NCI-H774 (cell line): ENCODE data around the gene NOL11.
"Not testable (repeated sequence)": the region's sequence is repeated elsewhere in the genome, so short reads cannot be mapped to it uniquely, and the experiment has no call there.

Experiments used
- DNase-seq: peaks from one replicate; lab custom pipeline; 2025; lab: John Stamatoyannopoulos, UW

NOL11 gene

DNA sequence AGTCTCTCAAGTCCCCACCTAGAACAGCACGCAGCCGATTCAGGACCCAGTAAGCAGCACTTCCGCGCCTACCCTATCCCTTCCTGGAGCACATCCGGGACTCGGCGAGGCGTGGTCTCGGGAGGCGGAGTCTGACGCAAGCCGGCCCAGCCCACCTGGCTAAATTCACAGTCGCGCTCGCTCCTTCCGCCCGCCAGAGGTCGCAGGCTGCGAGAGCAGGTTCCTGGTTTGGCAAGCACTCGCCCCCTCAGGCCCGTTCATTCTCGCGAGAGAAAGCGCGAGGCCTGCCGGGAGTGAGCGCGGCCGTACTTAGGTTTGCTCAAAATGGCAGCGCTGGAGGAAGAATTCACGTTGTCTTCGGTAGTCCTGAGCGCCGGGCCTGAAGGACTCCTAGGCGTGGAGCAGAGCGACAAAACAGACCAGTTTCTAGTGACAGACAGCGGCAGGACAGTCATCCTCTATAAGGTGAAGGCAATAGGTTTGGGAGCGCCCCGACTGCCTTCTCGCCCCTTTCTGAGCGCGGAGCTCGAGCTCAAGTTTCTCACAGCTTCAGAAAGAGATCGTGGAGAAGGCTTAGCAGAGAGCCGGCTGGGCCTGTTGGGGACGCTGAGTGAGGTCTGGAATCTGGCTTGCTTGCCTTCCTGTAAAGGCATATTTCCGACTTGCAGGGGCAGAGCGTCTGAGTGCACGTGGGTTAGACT, at the start of gene NOL11:
TSS of gene NOL11 (plus strand) at position 313 of the 701 bp plus-strand sequence. CDS start at position 325, 12 bp downstream.
- peak; percentile 100 for DNase-seq

GRCh38 chr17:67671493-67671892, 46.2 kb upstream of the NOL11 start:
- peak; percentile 34 for DNase-seq

- DNase-seq, result peak; percentile 82
These were observed 45.0 kb upstream of the NOL11 start for GRCh38 chr17:67672592-67673335.

DNA sequence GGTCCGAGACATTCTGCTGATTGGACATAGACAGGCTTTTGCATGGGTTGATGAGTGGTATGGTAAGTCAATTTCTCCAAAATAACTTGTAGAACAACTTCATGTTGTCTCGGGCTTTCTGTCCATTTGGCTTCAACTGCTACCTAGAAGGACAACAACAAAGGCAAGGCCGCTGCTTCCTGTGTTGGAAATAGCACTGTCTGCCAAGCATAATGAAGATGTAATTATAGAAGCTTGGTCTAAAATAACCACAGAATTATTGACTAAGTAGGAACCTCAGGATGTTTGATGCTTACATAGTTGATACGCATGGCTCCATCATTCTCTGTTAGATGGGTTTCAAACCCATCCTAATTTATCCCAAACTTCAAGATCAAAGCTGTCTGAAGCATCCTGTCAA, 42.3 kb upstream of the NOL11 start:
- DNase-seq, result peak; percentile 10

- DNase-seq, result no peak
These were observed 41.4 kb upstream of the NOL11 start for GRCh38 chr17:67676305-67676704.

DNA sequence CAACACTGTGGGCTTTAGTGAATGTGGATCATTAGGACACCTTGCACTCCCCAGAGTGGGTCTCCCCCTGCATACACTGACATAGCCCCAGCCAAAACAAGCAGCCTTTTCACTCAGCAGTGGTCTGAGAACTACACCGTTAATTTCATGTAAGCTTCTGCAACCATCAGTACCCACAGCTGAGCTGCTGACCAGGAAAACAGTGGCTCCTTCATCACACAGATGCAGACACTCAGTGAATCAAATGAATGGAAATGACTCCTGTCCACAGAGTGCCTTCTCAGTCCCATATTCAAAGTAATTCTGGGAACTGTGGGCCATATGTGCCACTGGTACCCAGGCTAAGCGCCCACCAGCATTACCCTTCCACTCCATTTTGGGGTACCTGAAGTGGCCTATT, 39.3 kb upstream of the NOL11 start:
- no peak for DNase-seq

DNA sequence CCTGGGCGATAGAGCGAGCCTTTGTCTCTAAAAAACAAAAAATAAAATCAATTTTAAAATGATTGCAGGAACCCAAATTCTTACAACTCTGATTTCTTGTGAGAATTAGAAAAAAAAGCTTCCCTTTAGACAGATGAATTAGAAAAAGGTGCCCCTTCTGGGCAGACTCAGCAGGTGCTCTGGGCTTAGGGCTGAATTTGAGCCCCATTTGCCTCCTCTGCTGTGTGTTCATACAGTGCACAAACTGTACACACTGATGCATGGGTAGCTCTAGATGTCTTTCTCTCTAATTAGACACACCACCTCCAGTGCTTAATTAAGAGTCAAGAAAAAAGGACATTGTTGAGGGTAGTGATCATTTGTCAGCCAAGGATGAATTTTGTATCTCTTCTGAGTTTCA, 38.5 kb upstream of the NOL11 start:
- no peak for DNase-seq

- no peak for DNase-seq
These were observed 38.0 kb upstream of the NOL11 start for GRCh38 chr17:67679721-67680120.

DNA sequence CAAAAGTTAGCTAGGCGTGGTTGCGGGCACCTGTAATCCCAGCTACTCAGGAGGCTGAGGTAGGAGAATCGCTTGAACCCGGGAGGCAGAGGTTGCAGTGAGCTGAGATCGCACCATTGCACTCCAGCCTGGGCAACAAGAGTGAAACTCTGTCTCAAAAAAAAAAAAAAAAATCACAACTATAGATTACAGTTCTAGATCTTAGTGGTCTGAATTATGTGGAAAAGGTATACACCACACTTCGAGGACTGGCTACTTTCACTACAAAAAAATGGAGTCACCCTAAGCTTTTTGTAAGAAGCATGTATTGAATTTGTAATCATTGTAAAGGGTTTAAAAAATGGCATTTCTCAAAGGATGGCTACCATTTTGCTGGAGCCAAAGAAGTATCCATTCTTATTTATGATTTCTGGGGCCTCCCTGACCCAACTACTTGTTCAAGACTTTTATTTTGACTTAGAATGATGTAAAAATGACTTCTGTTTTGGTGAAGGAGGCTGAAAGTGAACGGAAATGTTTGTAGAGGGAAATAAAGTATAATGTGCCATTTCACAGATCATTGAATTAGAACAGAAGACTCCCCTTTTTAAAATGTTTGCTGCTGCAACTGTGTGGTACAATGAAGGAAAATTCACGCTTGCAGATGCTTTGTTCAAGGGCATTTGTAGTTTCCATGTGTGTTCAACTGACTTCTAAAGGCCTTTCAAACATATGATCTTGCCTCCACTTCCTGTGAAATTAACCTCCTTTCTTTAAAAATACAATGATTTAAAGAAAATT, 37.1 kb upstream of the NOL11 start:
- peak; percentile 25 for DNase-seq

DNA sequence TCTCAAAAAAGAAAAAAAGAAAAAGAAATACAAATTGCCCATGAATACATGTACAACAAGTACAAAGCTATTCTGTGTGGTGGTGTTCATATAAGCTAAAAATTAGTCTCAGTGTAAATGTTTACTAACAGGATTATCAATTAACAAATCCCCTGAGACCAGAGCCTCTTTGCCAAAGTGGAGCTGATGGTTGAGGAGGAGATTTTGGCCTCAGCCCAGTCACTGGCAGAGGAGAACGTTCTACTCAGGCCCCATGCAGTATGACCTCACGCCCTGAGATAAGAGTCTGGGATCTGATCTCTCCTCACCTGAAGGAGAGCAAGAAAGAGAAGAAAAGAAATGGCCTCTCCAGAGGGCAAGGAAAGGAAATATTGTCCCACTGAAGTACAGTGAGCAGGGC, 35.5 kb upstream of the NOL11 start:
- DNase-seq, result no peak

DNA sequence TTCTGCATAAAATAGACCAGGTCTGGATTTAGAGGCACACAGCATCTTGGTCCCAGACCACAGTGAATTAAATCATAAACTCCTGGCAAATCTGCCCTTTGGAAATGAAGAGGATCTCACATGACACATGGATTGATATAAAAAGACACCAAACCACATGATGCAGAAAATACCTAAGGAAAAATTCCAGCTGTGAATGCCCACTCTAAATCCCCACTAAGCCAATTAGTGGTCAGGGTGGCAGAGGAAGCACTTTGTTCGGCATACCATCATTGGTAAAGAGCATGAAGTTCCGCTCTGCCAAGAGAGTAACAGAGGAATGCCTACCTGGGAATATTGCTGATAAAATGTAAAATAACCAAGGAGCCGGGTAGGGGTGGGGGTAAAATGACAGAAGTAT, 32.4 kb upstream of the NOL11 start:
- DNase-seq, result no peak

DNA sequence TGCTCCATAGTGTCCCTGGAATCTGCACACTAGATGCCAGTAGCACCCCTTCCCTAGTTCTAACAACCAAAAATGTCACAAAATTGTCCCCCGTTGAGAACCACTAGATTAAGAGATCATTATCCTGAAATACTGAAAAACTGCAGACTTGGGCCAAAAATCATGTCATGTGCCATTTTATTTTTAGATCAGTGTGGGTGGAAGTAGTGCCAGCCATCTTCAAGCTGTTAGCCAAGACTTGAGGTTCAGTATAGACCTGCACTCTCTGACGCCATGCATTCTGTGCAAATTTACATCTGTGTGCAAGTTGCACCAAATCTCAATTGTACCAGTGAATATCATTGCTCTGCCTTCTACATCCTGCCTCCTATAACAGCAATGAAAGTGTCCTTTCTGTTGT, 31.5 kb upstream of the NOL11 start:
- DNase-seq, result no peak

DNA sequence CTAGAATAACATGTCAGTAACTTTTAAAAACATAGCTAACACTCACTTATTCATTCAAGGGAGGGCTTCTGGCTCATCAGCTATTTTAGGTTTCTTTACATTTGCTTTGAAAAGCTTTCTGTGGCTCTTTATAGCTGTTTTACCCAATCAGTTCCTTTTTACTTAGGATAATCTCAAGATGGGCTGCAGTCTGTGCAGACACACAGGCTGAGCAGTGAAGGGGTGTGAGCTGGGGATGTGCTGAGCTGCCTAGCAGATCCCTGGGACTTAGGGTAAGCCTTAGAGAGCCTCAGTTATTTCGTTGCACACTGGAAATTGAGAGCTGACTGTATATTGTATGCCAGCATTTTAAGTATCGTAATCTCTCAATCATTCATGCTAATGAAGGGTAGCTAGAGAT, 30.2 kb upstream of the NOL11 start:
- DNase-seq, result no peak

DNA sequence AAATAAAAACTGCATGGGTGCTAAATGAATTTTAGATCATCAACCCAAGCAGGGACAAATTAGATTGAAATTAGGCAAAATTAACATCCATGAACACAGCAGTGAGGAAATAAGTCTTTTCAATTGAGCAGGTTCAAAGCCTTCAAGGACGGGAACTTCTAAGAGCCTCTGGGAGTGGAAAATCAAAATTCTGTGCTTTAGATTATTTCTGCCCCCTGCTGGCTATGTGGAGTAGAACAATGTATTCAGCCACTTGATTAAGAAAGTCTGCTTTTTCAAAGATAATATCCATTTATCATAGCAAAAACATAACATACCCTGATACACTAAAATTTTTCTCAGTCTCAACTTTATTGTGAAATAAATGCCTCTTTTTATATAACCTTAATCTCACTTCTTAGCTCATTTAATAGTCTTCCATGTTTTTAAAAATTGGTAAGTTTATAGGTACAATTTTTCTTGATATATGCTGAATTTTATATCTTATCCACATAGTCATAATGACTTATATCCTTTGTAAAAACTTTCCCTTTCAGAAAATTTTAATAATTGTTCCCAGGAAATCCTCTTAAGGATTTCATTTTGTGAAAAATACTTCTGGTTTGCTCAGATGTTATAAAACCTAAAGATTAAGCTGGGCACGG, 28.1 kb upstream of the NOL11 start:
- peak; percentile 71 for DNase-seq

DNA sequence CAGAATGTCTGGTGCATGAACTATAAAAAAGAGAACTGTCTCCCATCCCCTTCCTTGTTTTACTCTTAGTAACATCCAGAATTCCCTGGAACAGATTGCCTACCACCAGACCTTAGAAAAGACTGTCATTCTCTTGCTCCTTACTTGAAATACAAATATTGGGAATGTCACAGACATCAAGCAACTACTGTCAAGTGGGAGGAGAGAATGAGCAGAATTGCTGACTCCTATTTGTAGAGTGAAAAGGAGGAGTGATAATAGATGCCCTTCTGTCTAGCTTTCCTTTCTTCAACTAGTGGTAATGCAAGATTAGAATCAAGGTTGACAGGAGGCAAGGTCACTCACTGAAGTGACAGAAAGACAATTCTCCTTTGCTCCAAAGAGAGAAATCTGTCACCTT, 23.9 kb upstream of the NOL11 start:
- no peak for DNase-seq

- no peak for DNase-seq
These were observed 21.4 kb upstream of the NOL11 start for GRCh38 chr17:67696347-67696746.

GRCh38 chr17:67696853-67697498, 20.8 kb upstream of the NOL11 start:
- peak; percentile 22 for DNase-seq

DNA sequence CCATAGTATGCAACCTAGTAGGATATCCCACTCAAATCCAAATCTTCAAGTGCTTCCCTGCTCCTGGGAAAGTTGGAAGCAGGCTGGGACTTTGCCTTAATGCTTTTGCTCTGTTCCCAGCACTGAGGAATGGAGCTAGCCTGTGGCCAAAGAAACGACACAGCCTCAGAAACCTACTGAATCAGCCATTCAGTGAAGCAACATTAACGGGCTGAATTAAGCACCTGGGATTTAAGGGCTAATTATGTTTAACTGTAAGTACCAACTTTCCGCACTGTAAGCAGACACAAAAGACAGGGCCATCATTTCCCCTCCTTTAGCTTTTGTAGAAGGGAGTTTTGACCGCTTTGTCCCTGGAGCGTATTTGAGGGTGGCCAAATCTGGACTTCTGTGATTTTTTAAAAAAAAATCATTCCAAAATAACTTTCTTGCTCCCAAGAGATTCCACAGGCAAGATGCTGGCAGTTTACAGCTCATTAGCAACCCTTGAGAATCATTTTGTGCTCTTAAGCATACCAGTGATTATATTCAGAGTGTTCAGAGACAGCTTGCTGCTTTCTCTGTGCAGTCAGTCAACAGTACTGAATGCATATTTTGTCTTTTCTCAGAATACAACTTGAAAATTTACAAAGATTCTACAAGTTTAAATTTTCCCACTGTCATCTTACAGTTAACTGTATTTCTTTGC, 17.6 kb upstream of the NOL11 start:
- DNase-seq, result peak; percentile 49

DNA sequence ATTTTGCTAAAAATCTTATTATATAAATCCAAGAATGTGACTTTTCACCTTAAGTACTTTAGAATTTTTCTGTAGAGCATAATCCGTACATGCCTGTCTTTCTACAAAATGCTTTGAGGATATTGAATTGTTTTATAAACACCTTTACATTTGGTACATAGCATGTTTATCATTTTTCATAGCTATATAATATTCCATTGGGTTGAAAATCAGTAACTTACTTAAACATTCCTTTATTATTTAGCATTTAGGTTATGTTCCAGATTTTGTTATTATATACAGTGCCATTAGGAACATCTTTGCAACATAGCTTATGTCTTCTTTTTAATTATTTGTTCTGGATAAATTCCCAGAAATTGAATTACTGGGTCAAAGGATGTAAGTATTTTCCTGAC, 17.0 kb upstream of the NOL11 start:
- no peak for DNase-seq

DNA sequence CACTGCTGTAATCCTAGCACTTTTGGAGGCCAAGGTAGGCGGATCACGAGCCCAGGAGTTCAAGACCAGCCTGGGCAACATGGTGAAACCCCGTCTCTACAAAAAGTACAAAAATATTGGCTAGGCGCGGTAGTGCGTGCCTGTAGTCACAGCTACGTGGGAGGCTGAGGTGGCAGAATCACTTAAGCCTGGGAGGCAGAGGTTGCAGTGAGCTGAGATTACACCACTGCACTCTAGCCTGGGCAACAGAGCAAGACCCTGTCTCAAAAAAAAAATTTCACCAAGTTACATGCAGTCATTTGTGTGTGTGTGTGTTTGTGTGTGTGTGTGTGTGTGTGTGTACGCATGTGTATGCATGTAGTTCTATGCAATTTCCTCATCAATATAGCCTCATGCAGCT, 14.9 kb upstream of the NOL11 start:
- DNase-seq, result not testable (repeated sequence)

- DNase-seq, result peak; percentile 18
These were observed 10.3 kb upstream of the NOL11 start for GRCh38 chr17:67707442-67707841.
